ENCODE results near the gene CYP26A1.
"Not testable (repeated sequence)": the region's sequence is repeated elsewhere in the genome, so short reads cannot be mapped to it uniquely, and the experiment has no call there.

The CYP26A1 gene

DNA sequence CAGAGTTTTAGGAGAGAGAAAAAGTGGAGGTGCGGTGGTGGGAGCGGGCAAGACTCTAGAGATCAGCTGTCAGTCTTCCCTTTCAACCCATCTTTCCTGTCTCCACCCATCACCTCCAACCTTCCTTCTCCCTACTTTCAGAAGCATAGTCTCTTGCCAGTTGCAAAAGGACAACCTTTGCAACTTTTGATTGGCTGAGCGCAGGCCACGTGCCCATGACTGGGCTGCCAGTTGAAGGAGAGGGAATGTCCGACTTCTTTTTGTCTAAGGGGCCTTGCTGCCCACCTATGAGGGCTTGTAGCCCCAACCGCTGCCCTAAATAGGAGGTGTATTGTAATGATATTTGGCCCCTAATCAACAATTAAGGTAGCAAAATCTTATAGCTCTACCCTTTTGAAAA lies 12.6 kb downstream of the CYP26A1 start:
- peaks cover 5% of the 10 kb centered on the region for H3K4me1 ChIP-seq (ENCODE audit: control insufficient read depth, insufficient read depth, low read length)
- no peaks in the 10 kb centered on the region for H3K36me3 ChIP-seq (ENCODE audit: insufficient read depth, low read length)
- H3K9ac ChIP-seq (ENCODE audit: low read depth, low read length) = no peak overlapping the region
- no peaks in the 10 kb centered on the region for H3K9me3 ChIP-seq (replicated peaks; ENCODE audit: low read length)
- no peak overlapping the region for H3K4me2 ChIP-seq (ENCODE audit: low read length)
- no peak overlapping the region for H3K4me3 ChIP-seq (ENCODE audit: low read length)
- peaks cover 30% of the 10 kb centered on the region for H3K27me3 ChIP-seq (ENCODE audit: control insufficient read depth, insufficient read depth, low read length)

DNA sequence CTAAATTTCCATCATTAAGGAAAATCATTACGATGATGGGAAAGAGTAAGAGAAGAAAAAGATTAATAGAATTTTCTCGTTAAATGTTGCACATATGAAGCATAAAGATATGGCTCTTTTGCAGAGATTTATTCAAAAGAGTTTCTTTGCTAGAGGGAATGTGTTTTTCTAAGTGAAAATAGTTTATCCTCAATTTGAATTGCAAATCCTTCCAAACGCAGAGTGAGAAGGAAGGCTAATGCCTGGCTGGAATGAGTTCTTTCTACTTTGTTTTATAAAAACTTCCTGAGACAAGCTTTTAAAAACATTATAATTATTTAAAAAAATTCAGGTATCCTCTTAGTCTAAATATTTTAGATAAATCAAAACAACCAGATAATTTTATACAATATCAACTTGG lies 14.2 kb downstream of the CYP26A1 start:
- Histone ChIP-seq H3K4me1 (ENCODE audit: control insufficient read depth, insufficient read depth, low read length) (no peaks in the 10 kb centered on the region), H3K27me3 (ENCODE audit: control insufficient read depth, insufficient read depth, low read length) (peaks cover 26% of the 10 kb centered on the region), H3K9me3 (replicated peaks; ENCODE audit: low read length) (no peaks in the 10 kb centered on the region), H3K4me2 (ENCODE audit: low read length) (no peak overlapping the region), H3K9ac (ENCODE audit: low read depth, low read length) (no peak overlapping the region), H3K4me3 (ENCODE audit: low read length) (no peak overlapping the region), H3K36me3 (ENCODE audit: insufficient read depth, low read length) (no peaks in the 10 kb centered on the region)

DNA sequence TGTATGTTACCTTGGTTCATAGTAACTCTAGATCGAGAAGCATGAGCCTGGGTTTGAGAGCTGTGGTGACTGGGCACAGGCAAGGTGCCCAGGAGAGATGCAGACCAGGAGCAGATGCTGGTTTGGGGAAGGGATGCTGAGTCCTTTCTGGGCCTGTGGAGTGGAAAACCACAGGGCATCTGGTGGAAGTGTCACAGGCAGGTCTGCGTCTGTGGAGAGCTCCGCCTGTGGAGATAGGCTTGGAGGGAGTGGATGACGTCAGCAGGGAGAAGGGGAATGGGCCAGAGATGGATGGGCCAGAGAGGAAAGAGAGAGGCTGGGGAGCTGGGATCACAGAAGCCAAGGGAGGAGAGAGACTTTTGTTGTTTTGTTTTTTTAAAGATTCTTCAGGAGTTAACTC lies 14.8 kb downstream of the CYP26A1 start:
- no peak overlapping the region for H3K9ac ChIP-seq (ENCODE audit: low read depth, low read length)
- no peaks in the 10 kb centered on the region for H3K36me3 ChIP-seq (ENCODE audit: insufficient read depth, low read length)
- H3K4me3 ChIP-seq (ENCODE audit: low read length) = no peak overlapping the region
- H3K4me1 ChIP-seq (ENCODE audit: control insufficient read depth, insufficient read depth, low read length) = no peaks in the 10 kb centered on the region
- no peaks in the 10 kb centered on the region for H3K9me3 ChIP-seq (replicated peaks; ENCODE audit: low read length)
- peaks cover 22% of the 10 kb centered on the region for H3K27me3 ChIP-seq (ENCODE audit: control insufficient read depth, insufficient read depth, low read length)
- H3K4me2 ChIP-seq (ENCODE audit: low read length) = no peak overlapping the region

DNA sequence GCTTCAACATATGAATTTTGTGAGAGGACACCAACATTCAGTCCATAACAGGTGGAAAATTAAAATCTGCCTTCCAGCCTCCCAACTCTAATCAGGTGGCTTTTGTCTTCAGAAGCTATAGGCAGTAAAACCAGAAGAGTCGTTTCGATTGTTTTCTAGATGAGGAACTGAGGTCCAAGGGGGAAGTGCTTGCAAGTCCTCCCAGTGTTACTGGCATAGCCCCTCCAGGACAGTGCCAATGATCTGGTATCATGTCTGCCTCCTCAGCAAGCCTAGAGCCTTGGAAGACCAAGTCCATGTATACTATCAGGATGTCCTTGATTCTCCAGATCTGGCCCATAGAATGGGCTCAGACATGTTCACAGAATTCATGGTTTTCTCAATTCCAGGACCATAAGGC lies 16.9 kb downstream of the CYP26A1 start:
- H3K4me1 ChIP-seq (ENCODE audit: control insufficient read depth, insufficient read depth, low read length) = no peaks in the 10 kb centered on the region
- no peak overlapping the region for H3K4me3 ChIP-seq (ENCODE audit: low read length)
- no peak overlapping the region for H3K4me2 ChIP-seq (ENCODE audit: low read length)
- H3K9me3 ChIP-seq (replicated peaks; ENCODE audit: low read length) = no peaks in the 10 kb centered on the region
- H3K36me3 ChIP-seq (ENCODE audit: insufficient read depth, low read length) = no peaks in the 10 kb centered on the region
- no peak overlapping the region for H3K9ac ChIP-seq (ENCODE audit: low read depth, low read length)
- peaks cover 22% of the 10 kb centered on the region for H3K27me3 ChIP-seq (ENCODE audit: control insufficient read depth, insufficient read depth, low read length)

DNA sequence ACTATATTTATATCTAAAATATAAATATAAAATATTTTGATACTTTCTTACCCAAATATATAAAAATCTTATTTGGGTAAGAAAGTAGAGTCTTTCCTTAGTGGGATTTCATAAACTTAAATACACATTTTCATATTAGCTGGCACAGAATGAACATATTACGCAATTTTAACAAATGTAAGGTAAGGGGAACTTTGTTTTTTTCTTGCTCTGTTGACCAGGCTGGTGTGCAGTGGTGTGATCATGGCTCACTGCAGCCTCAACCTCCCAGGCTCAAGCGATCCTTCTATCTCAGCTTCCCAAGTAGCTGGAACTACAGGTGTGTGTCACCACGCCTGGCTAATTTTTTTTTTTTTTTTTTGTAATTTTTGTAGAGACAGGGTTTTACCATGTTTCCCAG lies 18.3 kb downstream of the CYP26A1 start:
- Histone ChIP-seq H3K4me1 (ENCODE audit: control insufficient read depth, insufficient read depth, low read length) (no peaks in the 10 kb centered on the region), H3K27me3 (ENCODE audit: control insufficient read depth, insufficient read depth, low read length) (peaks cover 20% of the 10 kb centered on the region), H3K4me3 (ENCODE audit: low read length) (no peak overlapping the region), H3K36me3 (ENCODE audit: insufficient read depth, low read length) (no peaks in the 10 kb centered on the region), H3K4me2 (ENCODE audit: low read length) (no peak overlapping the region), H3K9ac (ENCODE audit: low read depth, low read length) (no peak overlapping the region), H3K9me3 (replicated peaks; ENCODE audit: low read length) (no peaks in the 10 kb centered on the region)

GRCh38 chr10:93095225-93095624 lies 21.5 kb downstream of the CYP26A1 start:
- no peaks in the 10 kb centered on the region for H3K9me3 ChIP-seq (replicated peaks; ENCODE audit: low read length)
- H3K36me3 ChIP-seq (ENCODE audit: insufficient read depth, low read length) = no peaks in the 10 kb centered on the region
- peaks cover 10% of the 10 kb centered on the region for H3K27me3 ChIP-seq (ENCODE audit: control insufficient read depth, insufficient read depth, low read length)
- no peak overlapping the region for H3K4me2 ChIP-seq (ENCODE audit: low read length)
- no peak overlapping the region for H3K4me3 ChIP-seq (ENCODE audit: low read length)
- no peak overlapping the region for H3K9ac ChIP-seq (ENCODE audit: low read depth, low read length)
- no peaks in the 10 kb centered on the region for H3K4me1 ChIP-seq (ENCODE audit: control insufficient read depth, insufficient read depth, low read length)

DNA sequence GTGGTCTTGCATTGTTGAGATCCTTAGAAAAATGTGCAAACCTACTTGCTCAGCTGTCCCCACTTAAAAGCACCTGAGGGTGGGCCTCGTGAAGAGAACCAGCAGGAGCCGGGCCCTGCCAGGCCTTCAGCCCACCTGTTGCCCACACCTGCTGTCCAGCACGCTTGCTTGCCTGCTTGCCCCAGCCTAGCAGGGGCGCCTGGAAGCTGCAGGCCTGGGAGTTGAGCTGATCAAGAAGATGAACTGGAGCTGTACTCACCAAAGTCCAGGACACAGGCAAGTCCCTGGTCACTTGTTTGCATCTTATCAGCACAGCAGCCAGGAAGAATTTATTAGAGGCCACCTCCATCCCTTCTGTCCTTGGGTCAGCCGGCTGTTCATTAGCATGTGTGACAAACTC lies 23.2 kb downstream of the CYP26A1 start:
- no peak overlapping the region for H3K4me2 ChIP-seq (ENCODE audit: low read length)
- no peaks in the 10 kb centered on the region for H3K36me3 ChIP-seq (ENCODE audit: insufficient read depth, low read length)
- no peak overlapping the region for H3K4me3 ChIP-seq (ENCODE audit: low read length)
- H3K9me3 ChIP-seq (replicated peaks; ENCODE audit: low read length) = no peaks in the 10 kb centered on the region
- H3K4me1 ChIP-seq (ENCODE audit: control insufficient read depth, insufficient read depth, low read length) = no peaks in the 10 kb centered on the region
- H3K9ac ChIP-seq (ENCODE audit: low read depth, low read length) = no peak overlapping the region
- H3K27me3 ChIP-seq (ENCODE audit: control insufficient read depth, insufficient read depth, low read length) = peaks cover 7% of the 10 kb centered on the region

DNA sequence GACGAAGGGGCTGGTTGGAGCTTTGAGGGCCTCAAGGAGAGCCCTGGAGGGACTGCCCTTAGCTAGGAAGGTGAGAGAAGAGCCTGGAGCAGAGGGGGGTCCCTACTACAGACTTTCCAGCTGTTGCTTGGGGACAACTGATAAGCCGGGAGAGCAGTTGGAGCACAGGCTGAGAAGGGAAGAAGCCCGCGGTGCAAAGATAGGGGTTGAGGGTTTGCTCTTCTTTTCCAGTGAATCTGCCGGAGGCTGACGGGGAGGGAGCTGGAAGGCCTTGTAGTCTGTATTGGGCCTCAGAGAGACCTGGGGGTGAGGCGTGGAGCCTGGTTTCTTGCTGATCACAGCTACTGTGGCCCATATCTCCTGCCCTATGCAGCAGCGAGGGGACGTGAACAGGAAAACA lies 23.7 kb downstream of the CYP26A1 start:
- no peaks in the 10 kb centered on the region for H3K9me3 ChIP-seq (replicated peaks; ENCODE audit: low read length)
- no peak overlapping the region for H3K9ac ChIP-seq (ENCODE audit: low read depth, low read length)
- no peak overlapping the region for H3K4me2 ChIP-seq (ENCODE audit: low read length)
- H3K4me3 ChIP-seq (ENCODE audit: low read length) = no peak overlapping the region
- no peaks in the 10 kb centered on the region for H3K36me3 ChIP-seq (ENCODE audit: insufficient read depth, low read length)
- peaks cover 7% of the 10 kb centered on the region for H3K27me3 ChIP-seq (ENCODE audit: control insufficient read depth, insufficient read depth, low read length)
- no peaks in the 10 kb centered on the region for H3K4me1 ChIP-seq (ENCODE audit: control insufficient read depth, insufficient read depth, low read length)

DNA sequence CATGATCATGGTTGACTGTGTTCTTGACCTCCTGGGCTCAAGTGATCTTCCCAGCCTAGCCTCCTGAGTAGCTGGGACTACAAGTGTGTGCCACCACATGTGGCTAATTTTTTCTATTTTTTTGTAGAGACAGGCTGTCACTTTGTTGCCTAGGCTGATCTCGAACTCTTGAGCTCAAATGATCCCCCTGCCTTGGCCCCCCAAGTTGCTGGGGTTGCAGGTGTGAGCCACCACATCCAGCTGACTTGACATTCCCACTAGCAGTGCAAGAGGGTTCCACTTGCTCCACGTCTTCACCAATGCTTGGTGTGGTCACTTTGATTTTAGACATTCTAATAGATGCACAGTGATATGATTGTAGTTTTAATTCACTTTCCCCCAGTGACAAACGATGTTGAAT lies 25.1 kb downstream of the CYP26A1 start:
- H3K9ac ChIP-seq (ENCODE audit: low read depth, low read length) = no peak overlapping the region
- peaks cover 7% of the 10 kb centered on the region for H3K27me3 ChIP-seq (ENCODE audit: control insufficient read depth, insufficient read depth, low read length)
- no peaks in the 10 kb centered on the region for H3K9me3 ChIP-seq (replicated peaks; ENCODE audit: low read length)
- H3K4me3 ChIP-seq (ENCODE audit: low read length) = no peak overlapping the region
- H3K4me1 ChIP-seq (ENCODE audit: control insufficient read depth, insufficient read depth, low read length) = no peaks in the 10 kb centered on the region
- H3K36me3 ChIP-seq (ENCODE audit: insufficient read depth, low read length) = no peaks in the 10 kb centered on the region
- no peak overlapping the region for H3K4me2 ChIP-seq (ENCODE audit: low read length)

- Histone ChIP-seq H3K9ac (ENCODE audit: low read depth, low read length) (no peak overlapping the region), H3K27me3 (ENCODE audit: control insufficient read depth, insufficient read depth, low read length) (peaks cover 7% of the 10 kb centered on the region), H3K36me3 (ENCODE audit: insufficient read depth, low read length) (no peaks in the 10 kb centered on the region), H3K4me1 (ENCODE audit: control insufficient read depth, insufficient read depth, low read length) (no peaks in the 10 kb centered on the region), H3K4me2 (ENCODE audit: low read length) (no peak overlapping the region), H3K9me3 (replicated peaks; ENCODE audit: low read length) (no peaks in the 10 kb centered on the region), H3K4me3 (ENCODE audit: low read length) (no peak overlapping the region)
Observed at GRCh38 chr10:93099670-93100069, 26.0 kb downstream of the CYP26A1 start.

DNA sequence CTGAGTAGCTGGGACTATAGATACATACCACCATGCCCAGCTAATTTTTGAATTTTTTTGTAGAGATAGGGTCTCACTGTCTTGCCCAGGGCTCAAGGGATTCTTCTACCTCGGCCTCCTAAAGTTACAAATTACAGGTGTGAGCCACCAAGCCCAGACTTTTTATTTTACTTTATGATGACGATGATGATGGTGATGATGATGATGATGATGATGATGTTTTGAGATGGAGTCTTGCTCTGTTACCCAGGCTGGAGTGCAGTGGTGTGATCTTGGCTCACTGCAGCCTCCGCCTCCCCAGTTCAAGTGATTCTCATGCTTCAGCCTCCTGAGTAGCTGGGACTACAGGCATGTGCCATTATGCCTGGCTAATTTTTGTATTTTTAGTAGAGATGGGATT lies 27.5 kb downstream of the CYP26A1 start:
- not testable (repeated sequence) for H3K4me2 ChIP-seq (ENCODE audit: low read length); H3K36me3 ChIP-seq (ENCODE audit: insufficient read depth, low read length); H3K4me3 ChIP-seq (ENCODE audit: low read length); H3K9ac ChIP-seq (ENCODE audit: low read depth, low read length); H3K27me3 ChIP-seq (ENCODE audit: control insufficient read depth, insufficient read depth, low read length); H3K4me1 ChIP-seq (ENCODE audit: control insufficient read depth, insufficient read depth, low read length); H3K9me3 ChIP-seq (replicated peaks; ENCODE audit: low read length)

- no peak overlapping the region for H3K4me3 ChIP-seq (ENCODE audit: low read length)
- H3K9ac ChIP-seq (ENCODE audit: low read depth, low read length) = no peak overlapping the region
- no peaks in the 10 kb centered on the region for H3K36me3 ChIP-seq (ENCODE audit: insufficient read depth, low read length)
Observed at GRCh38 chr10:93103953-93104352, 30.3 kb downstream of the CYP26A1 start.

More at GRCh38 chr10:93103953-93104352, 30.3 kb downstream of the CYP26A1 start:
- Histone ChIP-seq H3K4me1 (ENCODE audit: control insufficient read depth, insufficient read depth, low read length) (no peaks in the 10 kb centered on the region), H3K4me2 (ENCODE audit: low read length) (no peak overlapping the region), H3K9me3 (replicated peaks; ENCODE audit: low read length) (no peaks in the 10 kb centered on the region), H3K27me3 (ENCODE audit: control insufficient read depth, insufficient read depth, low read length) (no peaks in the 10 kb centered on the region)
